Non-pigmented ciliary epithelial cell (primary cell): Measurements from ENCODE around the gene RERE.

Experiments used
- DNase-seq: peaks from one replicate; pipeline ENCODE4 v3.0.0-alpha.2; 2010; ENCODE audit warnings: low read depth

RERE gene

GRCh38 chr1:8664887-8665286, 152.6 kb downstream of the RERE start:
- DNase-seq, result no peak

GRCh38 chr1:8663915-8664329, 153.5 kb downstream of the RERE start:
- DNase-seq, result no peak

- no peak for DNase-seq
Measured at GRCh38 chr1:8663090-8663802, 154.2 kb downstream of the RERE start.

GRCh38 chr1:8662380-8663072, 154.9 kb downstream of the RERE start:
- no peak for DNase-seq

GRCh38 chr1:8661185-8662110, 156.0 kb downstream of the RERE start:
- DNase-seq, result no peak

- no peak for DNase-seq
Measured at GRCh38 chr1:8660411-8660828, 157.0 kb downstream of the RERE start.

GRCh38 chr1:8659593-8659992, 157.8 kb downstream of the RERE start:
- DNase-seq, result no peak

GRCh38 chr1:8653878-8654277, 163.6 kb downstream of the RERE start:
- no peak for DNase-seq

GRCh38 chr1:8652467-8653046, 164.9 kb downstream of the RERE start:
- no peak for DNase-seq

- DNase-seq, result no peak
Measured at GRCh38 chr1:8651962-8652361, 165.5 kb downstream of the RERE start.

GRCh38 chr1:8651236-8651890, 166.1 kb downstream of the RERE start:
- no peak for DNase-seq

GRCh38 chr1:8649875-8650274, 167.6 kb downstream of the RERE start:
- DNase-seq, result no peak

GRCh38 chr1:8649027-8649426, 168.4 kb downstream of the RERE start:
- DNase-seq, result no peak

GRCh38 chr1:8646996-8647395, 170.4 kb downstream of the RERE start:
- no peak for DNase-seq

- no peak for DNase-seq
Measured at GRCh38 chr1:8646189-8646588, 171.3 kb downstream of the RERE start.

GRCh38 chr1:8643542-8644536, 173.6 kb downstream of the RERE start:
- DNase-seq, result no peak

- no peak for DNase-seq
Measured at GRCh38 chr1:8642114-8642513, 175.3 kb downstream of the RERE start.

GRCh38 chr1:8641377-8641997, 176.0 kb downstream of the RERE start:
- no peak for DNase-seq

GRCh38 chr1:8640950-8641349, 176.5 kb downstream of the RERE start:
- no peak for DNase-seq

- DNase-seq, result no peak
Measured at GRCh38 chr1:8639148-8639547, 178.3 kb downstream of the RERE start.
